ENCODE results near the gene KNDC1. TPM values are rescaled to one million over a fixed set of nuclear protein-coding genes. Genes with fewer than 3 reads are reported as not detected.

The KNDC1 gene
- polyA plus RNA-seq, 1 donor (not counting 4 experiments of a cell fraction or from before 2014, with no cell fraction given) = 0.20 TPM

DNA sequence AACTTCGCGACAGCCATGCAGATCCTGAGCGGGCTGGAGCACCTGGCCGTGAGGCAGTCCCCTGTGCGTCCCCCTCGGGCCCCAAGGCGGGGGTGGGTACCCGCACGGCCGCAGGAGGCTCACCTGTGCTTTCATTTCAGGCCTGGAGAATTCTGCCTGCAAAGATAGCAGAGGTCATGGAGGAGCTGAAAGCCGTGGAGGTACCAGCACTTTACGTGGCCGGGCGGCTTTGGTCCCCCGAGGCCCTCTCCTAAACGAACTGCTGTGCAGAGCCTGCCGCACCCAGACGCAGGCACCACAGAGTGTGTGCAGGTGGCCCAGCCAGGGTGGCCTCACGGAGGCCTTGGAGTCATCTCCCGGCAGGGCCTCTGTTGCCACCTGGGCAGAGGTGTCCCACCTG is 58.9 kb downstream of the KNDC1 start:
- Histone ChIP-seq H3K9me1 (ENCODE audit: control insufficient read depth, extremely low read depth, insufficient read depth, low read length) (no peaks in the 10 kb centered on the region), H3K79me2 (ENCODE audit: control insufficient read depth, insufficient read depth, low read length) (no peaks in the 10 kb centered on the region), H3K27me3 (ENCODE audit: control insufficient read depth, extremely low read depth, insufficient read depth, low read length) (peaks cover 29% of the 10 kb centered on the region), H3K9ac (ENCODE audit: control insufficient read depth, extremely low read depth, insufficient read depth, low read length) (no peak overlapping the region), H3K4me3 (ENCODE audit: control insufficient read depth in 2 of 3, extremely low read depth in 1 of 3, insufficient read depth in 2 of 3, low read depth in 1 of 3, low read length in 3 of 3) (no peak overlapping the region), H2AFZ (ENCODE audit: control insufficient read depth, low read length) (no peak overlapping the region), H3K9me3 (ENCODE audit: control insufficient read depth, low read depth, low read length) (no peaks in the 10 kb centered on the region), H4K20me1 (ENCODE audit: control insufficient read depth, extremely low read depth, insufficient read depth, low read length) (no peaks in the 10 kb centered on the region), H3K27ac (ENCODE audit: control insufficient read depth, insufficient read depth, low read length) (no peak overlapping the region), H3K4me2 (ENCODE audit: control insufficient read depth, extremely low read depth, insufficient read depth, low read depth, low read length) (no peak overlapping the region), H3K4me1 (ENCODE audit: control insufficient read depth, extremely low read depth, insufficient read depth, low read length) (no peaks in the 10 kb centered on the region), H3K36me3 (ENCODE audit: control insufficient read depth in 2 of 2, extremely low read depth in 1 of 2, insufficient read depth in 2 of 2, low read length in 2 of 2) (no peaks in the 10 kb centered on the region)
- FAIRE-seq (no peak), DNase-seq (ENCODE audit: low read depth, low spot score) (no peak)
- dilution Hi-C loops (cut with MboI; ENCODE audit: extremely low pct_ligation_motif_present, low sequenced_read_pairs) = no loop called here
- TF ChIP-seq, protein P1, sequence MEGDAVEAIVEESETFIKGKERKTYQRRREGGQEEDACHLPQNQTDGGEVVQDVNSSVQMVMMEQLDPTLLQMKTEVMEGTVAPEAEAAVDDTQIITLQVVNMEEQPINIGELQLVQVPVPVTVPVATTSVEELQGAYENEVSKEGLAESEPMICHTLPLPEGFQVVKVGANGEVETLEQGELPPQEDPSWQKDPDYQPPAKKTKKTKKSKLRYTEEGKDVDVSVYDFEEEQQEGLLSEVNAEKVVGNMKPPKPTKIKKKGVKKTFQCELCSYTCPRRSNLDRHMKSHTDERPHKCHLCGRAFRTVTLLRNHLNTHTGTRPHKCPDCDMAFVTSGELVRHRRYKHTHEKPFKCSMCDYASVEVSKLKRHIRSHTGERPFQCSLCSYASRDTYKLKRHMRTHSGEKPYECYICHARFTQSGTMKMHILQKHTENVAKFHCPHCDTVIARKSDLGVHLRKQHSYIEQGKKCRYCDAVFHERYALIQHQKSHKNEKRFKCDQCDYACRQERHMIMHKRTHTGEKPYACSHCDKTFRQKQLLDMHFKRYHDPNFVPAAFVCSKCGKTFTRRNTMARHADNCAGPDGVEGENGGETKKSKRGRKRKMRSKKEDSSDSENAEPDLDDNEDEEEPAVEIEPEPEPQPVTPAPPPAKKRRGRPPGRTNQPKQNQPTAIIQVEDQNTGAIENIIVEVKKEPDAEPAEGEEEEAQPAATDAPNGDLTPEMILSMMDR (optimal IDR thresholded peaks at IDR 0.05 in 1 of 3, IDR thresholded peaks at IDR 0.05 in 1 of 3, conservative IDR thresholded peaks at IDR 0.05 in 1 of 3; ENCODE audit: extremely low read depth in 1 of 3, insufficient read depth in 2 of 3, low read length in 3 of 3) = no peak
- TF ChIP-seq EZH2 (IDR thresholded peaks at IDR 0.05; ENCODE audit: low read length) = no peak

GRCh38 chr10:133219782-133220181 is 59.8 kb downstream of the KNDC1 start:
- H3K4me2 ChIP-seq (ENCODE audit: control insufficient read depth, extremely low read depth, insufficient read depth, low read depth, low read length) = no peak overlapping the region
- H2AFZ ChIP-seq (ENCODE audit: control insufficient read depth, low read length) = no peak overlapping the region
- TF ChIP-seq, protein P1 (optimal IDR thresholded peaks at IDR 0.05 in 1 of 3, IDR thresholded peaks at IDR 0.05 in 1 of 3, conservative IDR thresholded peaks at IDR 0.05 in 1 of 3; ENCODE audit: extremely low read depth in 1 of 3, insufficient read depth in 2 of 3, low read length in 3 of 3) = no peak
- TF ChIP-seq EZH2 (IDR thresholded peaks at IDR 0.05; ENCODE audit: low read length) = no peak
- no peaks in the 10 kb centered on the region for H3K9me3 ChIP-seq (ENCODE audit: control insufficient read depth, low read depth, low read length)
- H3K27me3 ChIP-seq (ENCODE audit: control insufficient read depth, extremely low read depth, insufficient read depth, low read length) = peaks cover 38% of the 10 kb centered on the region
- dilution Hi-C loops (cut with MboI; ENCODE audit: extremely low pct_ligation_motif_present, low sequenced_read_pairs) = no loop called here
- H3K27ac ChIP-seq (ENCODE audit: control insufficient read depth, insufficient read depth, low read length) = no peak overlapping the region
- H3K9me1 ChIP-seq (ENCODE audit: control insufficient read depth, extremely low read depth, insufficient read depth, low read length) = no peaks in the 10 kb centered on the region
- no peaks in the 10 kb centered on the region for H4K20me1 ChIP-seq (ENCODE audit: control insufficient read depth, extremely low read depth, insufficient read depth, low read length)
- DNase-seq (ENCODE audit: low read depth, low spot score) (no peak), FAIRE-seq (no peak)
- H3K4me3 ChIP-seq (ENCODE audit: control insufficient read depth in 2 of 3, extremely low read depth in 1 of 3, insufficient read depth in 2 of 3, low read depth in 1 of 3, low read length in 3 of 3) = no peak overlapping the region
- H3K36me3 ChIP-seq (ENCODE audit: control insufficient read depth in 2 of 2, extremely low read depth in 1 of 2, insufficient read depth in 2 of 2, low read length in 2 of 2) = no peaks in the 10 kb centered on the region
- H3K4me1 ChIP-seq (ENCODE audit: control insufficient read depth, extremely low read depth, insufficient read depth, low read length) = no peaks in the 10 kb centered on the region
- H3K9ac ChIP-seq (ENCODE audit: control insufficient read depth, extremely low read depth, insufficient read depth, low read length) = no peak overlapping the region
- no peaks in the 10 kb centered on the region for H3K79me2 ChIP-seq (ENCODE audit: control insufficient read depth, insufficient read depth, low read length)
